Ovary (tissue), 9 donors: ENCODE data around the gene PLXNA2. TPM values are rescaled to one million over a fixed set of nuclear protein-coding genes. Genes with fewer than 3 reads are reported as not detected.

Experiments used
- DNase-seq, 5 donors: peaks; one replicate each; pipeline ENCODE4 v3.0.0-alpha.2; 2019 to 2020
- H3K27ac ChIP-seq, 2 donors: fragments of 200-600 bp; one replicate each; pipeline versions ENCODE4 v1.5.1 to v1.8.0; 2019 to 2022
- H3K27me3 ChIP-seq: fragments of 200-600 bp; one replicate; pipeline ENCODE4 v1.8.0; 2022
- H3K36me3 ChIP-seq: fragments of 200-600 bp; sonication (generic); one replicate; pipeline ENCODE4 v1.5.1; 2019
- H3K4me1 ChIP-seq: one replicate; pipeline ENCODE4 v1.8.1; 2013; ENCODE audit warnings: mild to moderate bottlenecking, moderate library complexity; ENCODE audit not compliant: insufficient read depth
- H3K4me3 ChIP-seq: fragments of 200-600 bp; sonication (generic); one replicate; pipeline ENCODE4 v1.5.1; 2017
- H3K9me3 ChIP-seq, 2 donors: fragments of 200-600 bp in 1 of 2; sonication (generic) in 1 of 2; one replicate each; pipeline versions ENCODE4 v1.5.1 to v1.8.1; 2013 to 2019; ENCODE audit warnings: mild to moderate bottlenecking in 1 of 2, moderate library complexity in 1 of 2
- EP300 ChIP-seq: sonication (generic); formaldehyde crosslinking; IDR thresholded peaks from one replicate; pipeline ENCODE4 v1.6.1; 2017; ENCODE audit warnings: antibody characterized with exemption
- POLR2A ChIP-seq: fragments of 450-650 bp; IDR thresholded peaks from one replicate; pipeline ENCODE4 v1.6.1; 2017; ENCODE audit warnings: antibody characterized with exemption, mild to moderate bottlenecking, moderate library complexity
- WGBS, 3 donors: extraction: QIAGEN DNeasy Blood & Tissue Kit in 1 of 3; methylation state at CpG; one replicate each; pipeline versions ENCODE4 v1.1.5 to v1.1.7; 2013 to 2017; 5-methylcytosine and 5-hydroxymethylcytosine counted together
- intact Hi-C, 4 donors: fragments of 100-400 bp; cut with DNase I; formaldehyde crosslinking; loops; one replicate each; pipeline versions ENCODE4 v1.11.0 to v1.15.1; 2022 to 2023
- polyA plus RNA-seq, 2 donors: library from polyadenylated mRNA; stranded (reverse); fragments of 200-250 nt in 1 of 2; fragments of 350-450 nt in 1 of 2; fragmentation: Illumina TruSeq in 1 of 2; extraction: RNeasy Lipid Tissue Mini Kit (QIAGEN cat#74804) in 1 of 2; gene quantifications; one replicate each; pipeline ENCODE4 v1.2.3, GENCODE V29; 2013 to 2014
- total RNA-seq, 7 donors: library from RNA; depleted of rRNA in 2 of 7; stranded (reverse); fragments of >200 nt in 2 of 7; fragmentation: NEBNext Ultra II Directional in 3 of 7; extraction: Animal tissue kit (Norgen Biotek cat#: 25700) in 3 of 7; gene quantifications; one replicate each; pipeline versions ENCODE4 v1.1.0 to v1.2.4, GENCODE V29; 2016 to 2023
- TF ChIP-seq, protein P1 (sequence below), 3 donors: fragments of 450-650 bp in 2 of 3; fragments of 200-600 bp in 1 of 3; IDR thresholded peaks; one replicate each; pipeline versions ENCODE4 v1.5.1 to v1.8.0; 2016 to 2022; ENCODE audit warnings: antibody characterized with exemption in 3 of 3, mild to moderate bottlenecking in 1 of 3
- donor health status: DM: no; HTN: no; CAD: no; lungs with moderate emphysema.
- donor health status: DM: no; HTN: no; CAD: no.
- donor health status: Bipolar disorder and iron deficiency.
- donor health status: DM: yes; HTN: yes; CAD: no.
- donor health status: DM: no; HTN: no; CAD: no.
- donor health status: DM: yes; HTN: yes; CAD: no.

The PLXNA2 gene
- total and polyA plus RNA-seq, 9 donors, result 10.7 to 71.5 (median 44.0) TPM

DNA sequence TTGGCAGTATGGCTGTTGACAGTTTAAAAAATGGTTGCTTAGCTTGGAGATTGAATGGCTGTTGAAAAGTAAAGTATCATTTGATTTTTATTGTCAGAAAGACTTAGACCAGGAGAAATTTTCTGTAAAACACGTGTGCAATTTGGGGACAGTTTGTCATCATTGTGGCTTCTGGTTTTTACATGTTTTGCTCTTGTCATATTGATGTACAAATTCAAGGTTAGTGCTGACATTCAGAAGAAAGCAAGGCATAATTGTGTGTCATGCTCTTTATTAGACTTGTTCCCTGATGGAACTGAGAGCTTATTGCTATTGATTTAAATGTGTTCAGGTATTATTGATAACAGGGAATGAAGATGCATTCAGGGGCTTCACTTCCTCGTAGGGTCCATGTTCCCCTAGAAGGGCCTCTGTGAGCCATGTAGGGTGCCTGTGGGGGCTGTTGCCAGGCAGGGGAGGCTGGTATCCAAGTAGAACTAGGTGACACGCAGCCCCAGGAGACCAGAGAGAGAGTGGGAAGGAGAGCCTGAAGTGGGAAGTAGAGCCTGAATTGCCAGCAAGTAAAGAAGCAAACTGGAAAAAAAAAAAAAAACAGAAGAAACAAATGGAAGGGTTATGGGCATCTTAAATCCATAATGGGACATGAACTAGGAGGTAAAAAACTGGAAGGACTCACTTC lies 32.7 kb upstream of the PLXNA2 start:
- intact Hi-C loops, result no loop called here
- H3K4me1 ChIP-seq, result peaks cover 3% of the 10 kb centered on the region
- WGBS, 3 donors, result 88 to 94% (median 90%) methylated on average over 3 of the region's 3 CpGs

DNA sequence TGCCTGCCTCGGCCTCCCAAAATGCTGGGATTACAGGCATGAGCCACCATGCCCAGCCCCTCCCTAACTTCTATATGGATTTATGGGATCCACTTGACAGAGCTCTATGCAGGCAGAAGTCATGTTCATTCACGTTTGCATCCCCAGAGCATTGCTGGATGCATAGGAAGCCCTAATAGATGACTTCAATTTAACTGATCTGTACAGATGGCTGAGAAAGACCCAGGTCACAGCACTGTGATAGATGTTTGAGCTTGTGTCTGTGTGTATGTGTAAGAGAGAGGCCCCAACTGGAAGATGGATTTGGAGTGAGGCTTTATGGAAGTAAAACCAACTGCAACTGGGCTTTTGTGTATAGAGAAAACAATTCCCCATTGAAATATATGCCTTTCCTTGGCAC lies 30.9 kb upstream of the PLXNA2 start:
- Histone ChIP-seq H3K27me3 (no peaks in the 10 kb centered on the region), H3K27ac (no peak overlapping the region), H3K9me3 (no peaks in the 10 kb centered on the region), H3K4me3 (no peak overlapping the region), H3K4me1 (peaks cover 3% of the 10 kb centered on the region), H3K36me3 (no peaks in the 10 kb centered on the region)
- no peak for DNase-seq
- TF ChIP-seq, protein P1, sequence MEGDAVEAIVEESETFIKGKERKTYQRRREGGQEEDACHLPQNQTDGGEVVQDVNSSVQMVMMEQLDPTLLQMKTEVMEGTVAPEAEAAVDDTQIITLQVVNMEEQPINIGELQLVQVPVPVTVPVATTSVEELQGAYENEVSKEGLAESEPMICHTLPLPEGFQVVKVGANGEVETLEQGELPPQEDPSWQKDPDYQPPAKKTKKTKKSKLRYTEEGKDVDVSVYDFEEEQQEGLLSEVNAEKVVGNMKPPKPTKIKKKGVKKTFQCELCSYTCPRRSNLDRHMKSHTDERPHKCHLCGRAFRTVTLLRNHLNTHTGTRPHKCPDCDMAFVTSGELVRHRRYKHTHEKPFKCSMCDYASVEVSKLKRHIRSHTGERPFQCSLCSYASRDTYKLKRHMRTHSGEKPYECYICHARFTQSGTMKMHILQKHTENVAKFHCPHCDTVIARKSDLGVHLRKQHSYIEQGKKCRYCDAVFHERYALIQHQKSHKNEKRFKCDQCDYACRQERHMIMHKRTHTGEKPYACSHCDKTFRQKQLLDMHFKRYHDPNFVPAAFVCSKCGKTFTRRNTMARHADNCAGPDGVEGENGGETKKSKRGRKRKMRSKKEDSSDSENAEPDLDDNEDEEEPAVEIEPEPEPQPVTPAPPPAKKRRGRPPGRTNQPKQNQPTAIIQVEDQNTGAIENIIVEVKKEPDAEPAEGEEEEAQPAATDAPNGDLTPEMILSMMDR (IDR thresholded peaks at IDR 0.05), result no peak
- TF ChIP-seq EP300, result no peak
- TF ChIP-seq POLR2A, result no peak
- intact Hi-C loops, result no loop called here
- 89 to 93% (median 90%) methylated on average over 2 of the region's 2 CpGs for WGBS, 3 donors

More for the DNA sequence above, 32.7 kb upstream of the PLXNA2 start:
- Histone ChIP-seq H3K36me3 (no peaks in the 10 kb centered on the region), H3K9me3 (no peaks in the 10 kb centered on the region), H3K4me3 (no peak overlapping the region), H3K27ac (no peak overlapping the region), H3K27me3 (no peaks in the 10 kb centered on the region)
- no peak for DNase-seq
- no peak for TF ChIP-seq EP300
- no peak for TF ChIP-seq POLR2A
- TF ChIP-seq, protein P1 (IDR thresholded peaks at IDR 0.05), result no peak

DNA sequence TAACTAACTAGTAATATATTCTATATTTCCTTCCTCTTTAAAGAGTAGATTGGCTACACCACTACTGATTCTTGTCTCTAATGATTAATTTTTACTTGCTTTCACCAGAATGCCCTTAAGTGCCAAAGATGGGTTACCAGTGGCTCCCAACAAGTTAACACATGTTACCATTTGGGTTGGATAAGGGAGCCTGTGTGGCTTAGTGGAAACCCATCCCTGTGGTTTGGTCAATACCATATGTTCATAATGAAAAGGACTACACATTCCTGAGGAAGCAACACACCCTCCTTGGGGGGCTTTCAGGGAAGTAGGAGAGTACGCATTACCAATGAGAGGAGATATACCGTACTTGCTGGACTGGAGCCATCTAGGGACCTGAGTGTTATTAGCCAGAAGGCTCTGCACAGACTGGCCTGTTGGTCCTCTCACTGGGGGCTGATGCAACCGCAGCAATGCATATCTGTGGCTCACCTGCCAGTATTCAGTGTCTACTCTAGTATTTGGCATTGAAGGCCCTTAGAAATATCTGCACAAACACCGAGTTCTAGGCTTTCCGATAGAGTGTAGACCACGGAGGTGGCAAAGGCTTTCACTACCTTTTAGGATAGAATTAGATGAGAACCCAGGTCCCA lies 29.3 kb upstream of the PLXNA2 start:
- Histone ChIP-seq H3K9me3 (no peaks in the 10 kb centered on the region), H3K27me3 (no peaks in the 10 kb centered on the region), H3K4me1 (peaks cover 3% of the 10 kb centered on the region)

DNA sequence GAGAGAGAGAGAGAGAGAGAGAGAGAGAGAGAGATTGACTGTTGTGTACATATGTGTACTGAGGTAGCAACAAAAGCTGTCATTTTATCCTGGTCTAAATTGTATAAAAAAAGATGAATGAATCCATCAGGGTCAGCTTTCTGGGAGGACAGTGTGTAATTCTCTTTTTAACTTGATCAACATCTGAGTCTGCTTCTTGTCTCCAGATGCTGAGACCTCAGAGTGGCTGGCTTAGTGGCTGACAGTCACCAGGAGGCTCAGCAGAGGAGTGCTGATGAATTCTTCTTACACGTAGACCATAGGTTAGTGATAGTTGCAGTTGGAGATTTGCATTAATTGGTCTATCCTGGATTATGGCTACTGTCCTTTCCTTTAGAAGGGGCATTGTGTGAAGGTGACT lies 28.5 kb upstream of the PLXNA2 start:
- H3K9me3 ChIP-seq, result no peaks in the 10 kb centered on the region
- intact Hi-C loops, result loop anchor here in 1 of 4 donors (5.0 kb wide), 1 partner anchor 915 kb away; no protein-coding TSS in a partner anchor
- no peak overlapping the region for H3K4me3 ChIP-seq
- no peaks in the 10 kb centered on the region for H3K27me3 ChIP-seq
- no peak overlapping the region for H3K27ac ChIP-seq
- H3K36me3 ChIP-seq, result no peaks in the 10 kb centered on the region
- WGBS, 3 donors, result 91 to 95% (median 94%) methylated on average over 1 of the region's 1 CpG
- H3K4me1 ChIP-seq, result peaks cover 3% of the 10 kb centered on the region
- DNase-seq, result no peak
- TF ChIP-seq POLR2A (no peak), EP300 (no peak)
- TF ChIP-seq, protein P1 (IDR thresholded peaks at IDR 0.05), result no peak

More for the DNA sequence above, 29.3 kb upstream of the PLXNA2 start:
- WGBS, 3 donors, result 92 to 93% (median 92%) methylated on average over 6 of the region's 6 CpGs
- H3K27ac ChIP-seq, result no peak overlapping the region
- no peak for DNase-seq
- H3K4me3 ChIP-seq, result no peak overlapping the region
- TF ChIP-seq EP300 (no peak), POLR2A (no peak)
- TF ChIP-seq, protein P1 (IDR thresholded peaks at IDR 0.05), result no peak
- no peaks in the 10 kb centered on the region for H3K36me3 ChIP-seq
- intact Hi-C loops, result loop anchor here in 1 of 4 donors (5.0 kb wide), 1 partner anchor 916 kb away; no protein-coding TSS in a partner anchor
